ENCODE measurements around the gene FBXO5.
A peak's percentile ranks its signal among the peaks of the same experiment; 100 is the strongest.

Gene FBXO5

GRCh38 chr6:152957796-152958195, 25.0 kb downstream of the FBXO5 start:
- no peak for DNase-seq (ENCODE audit: low read depth)

GRCh38 chr6:152954443-152954842, 28.4 kb downstream of the FBXO5 start:
- no peak overlapping the region for H3K4me3 ChIP-seq (ENCODE audit: low read depth, low read length)
- DNase-seq (ENCODE audit: low read depth): no peak

More at GRCh38 chr6:152957796-152958195, 25.0 kb downstream of the FBXO5 start:
- H3K4me3 ChIP-seq (ENCODE audit: low read depth, low read length): no peak overlapping the region

DNA sequence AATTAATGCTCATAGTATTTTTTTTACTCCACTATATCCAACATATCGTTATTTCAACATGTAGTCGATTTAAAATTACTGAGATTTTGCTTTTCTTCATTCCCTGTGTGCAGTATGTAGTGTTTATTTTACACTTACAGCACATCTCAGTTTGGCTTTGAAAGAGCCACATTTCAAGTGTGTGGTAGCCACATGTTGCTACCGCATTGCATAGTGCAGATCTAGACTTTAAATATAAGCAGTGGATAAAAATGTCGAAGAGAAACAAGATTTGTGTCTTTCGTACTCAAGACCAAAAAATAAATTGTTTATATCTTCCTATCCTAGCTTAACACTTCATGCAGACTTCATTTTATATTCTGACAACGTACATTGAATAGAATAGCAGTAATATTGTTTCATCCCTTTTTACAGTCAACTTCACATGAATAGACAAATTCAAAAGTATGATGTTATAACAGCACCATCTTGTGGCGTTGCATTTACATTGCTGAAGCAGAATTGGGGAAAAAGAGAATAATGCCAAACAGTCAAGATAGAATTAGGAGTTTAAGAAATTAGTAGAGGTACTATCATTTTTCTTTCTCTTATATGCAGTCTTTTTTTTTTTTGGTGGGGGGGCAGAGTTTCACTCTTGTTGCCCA, 29.9 kb downstream of the FBXO5 start:
- DNase-seq (ENCODE audit: low read depth): no peak
- H3K4me3 ChIP-seq (ENCODE audit: low read depth, low read length): no peak overlapping the region

DNA sequence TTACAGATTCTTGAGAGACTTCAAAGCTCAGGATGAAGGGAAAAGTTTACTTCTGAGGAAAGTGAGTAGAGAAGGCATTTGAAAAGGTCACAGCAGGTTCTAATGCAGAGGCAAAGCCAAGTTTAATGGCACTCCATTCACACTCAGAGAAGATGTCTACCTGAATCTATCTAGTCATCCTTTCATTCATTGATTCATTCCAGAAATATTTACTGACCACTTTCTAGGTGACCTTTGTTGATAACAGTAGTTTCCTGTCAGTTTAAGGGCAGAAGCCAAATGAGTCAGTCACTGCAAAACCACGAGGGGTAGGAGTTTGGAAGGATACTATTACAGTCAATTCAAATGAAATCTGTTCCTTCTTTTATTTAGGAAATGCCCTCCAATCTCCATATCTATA, 30.8 kb downstream of the FBXO5 start:
- DNase-seq (ENCODE audit: low read depth): no peak

DNA sequence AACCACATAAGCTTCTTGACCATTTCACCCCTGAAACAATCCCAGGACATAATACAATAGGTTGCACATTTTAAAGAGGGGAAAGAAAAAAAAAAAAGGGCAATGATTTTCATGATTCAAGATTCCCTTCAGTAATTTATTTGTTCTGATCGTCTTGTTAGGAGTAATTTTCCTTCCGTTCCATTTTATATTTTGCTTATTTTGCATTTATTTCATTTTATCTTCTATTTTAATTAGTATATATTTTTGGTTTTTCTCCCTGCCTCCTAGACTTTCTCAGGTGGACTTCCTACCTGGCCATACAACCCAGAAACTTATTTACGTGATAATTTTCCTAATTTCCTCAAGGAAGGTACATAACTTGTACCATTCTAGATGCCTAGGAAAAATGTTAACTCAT, 32.6 kb downstream of the FBXO5 start:
- DNase-seq (ENCODE audit: low read depth): no peak
- H3K4me3 ChIP-seq (ENCODE audit: low read depth, low read length): no peak overlapping the region

More for the DNA sequence above, 30.8 kb downstream of the FBXO5 start:
- H3K4me3 ChIP-seq (ENCODE audit: low read depth, low read length): no peak overlapping the region

DNA sequence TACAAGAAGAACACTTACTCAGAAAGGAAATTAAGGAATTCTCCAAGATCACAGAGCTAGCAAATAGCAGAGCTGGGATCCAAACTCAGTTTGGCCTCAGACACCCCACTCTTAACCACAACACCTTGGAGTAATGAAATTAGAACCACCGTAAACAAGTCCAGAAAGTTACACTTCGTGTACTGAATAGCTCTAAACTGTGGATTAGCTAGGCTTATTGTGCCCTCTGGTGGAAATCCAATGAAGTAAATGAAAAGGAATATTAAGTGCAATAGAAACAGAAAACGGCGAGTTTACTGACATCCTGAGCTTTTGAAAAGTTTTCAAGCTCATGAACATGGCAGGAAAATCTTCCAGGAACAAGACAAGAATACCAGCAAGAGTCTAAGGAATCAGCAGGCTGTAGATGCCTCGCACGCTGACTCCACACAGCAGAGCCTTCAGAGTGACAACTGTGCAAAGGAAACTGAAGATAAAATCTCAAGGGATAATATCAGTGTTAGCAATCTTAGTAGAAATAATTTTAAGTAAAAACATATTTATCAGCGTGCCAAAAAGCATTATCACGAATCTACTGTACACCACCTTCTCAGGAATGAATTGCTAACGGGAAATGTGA, 34.6 kb downstream of the FBXO5 start:
- peak; percentile 13 for DNase-seq (ENCODE audit: low read depth)
- no peak overlapping the region for H3K4me3 ChIP-seq (ENCODE audit: low read depth, low read length)

DNA sequence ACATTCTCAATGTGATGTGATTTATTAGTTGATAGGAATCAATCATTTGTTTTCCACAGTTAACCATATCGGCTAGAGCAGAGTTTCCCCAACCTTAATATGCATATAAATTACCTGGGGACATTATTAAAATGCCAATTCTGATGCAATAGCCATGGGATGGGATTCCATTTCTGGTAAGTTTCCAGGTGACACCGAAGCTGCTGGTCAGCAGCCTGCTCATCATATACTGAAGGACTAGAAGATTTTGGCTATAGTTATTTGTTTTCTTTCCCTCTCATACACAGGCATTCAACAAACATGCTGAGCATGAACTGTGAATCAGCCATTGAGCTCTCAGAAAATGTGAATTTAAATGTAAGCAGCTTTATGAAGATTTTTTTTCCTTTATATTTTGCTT, 35.8 kb downstream of the FBXO5 start:
- DNase-seq (ENCODE audit: low read depth): no peak

GRCh38 chr6:152946484-152946883, 36.4 kb downstream of the FBXO5 start:
- no peak overlapping the region for H3K4me3 ChIP-seq (ENCODE audit: low read depth, low read length)
- no peak for DNase-seq (ENCODE audit: low read depth)

More for the DNA sequence above, 35.8 kb downstream of the FBXO5 start:
- no peak overlapping the region for H3K4me3 ChIP-seq (ENCODE audit: low read depth, low read length)

DNA sequence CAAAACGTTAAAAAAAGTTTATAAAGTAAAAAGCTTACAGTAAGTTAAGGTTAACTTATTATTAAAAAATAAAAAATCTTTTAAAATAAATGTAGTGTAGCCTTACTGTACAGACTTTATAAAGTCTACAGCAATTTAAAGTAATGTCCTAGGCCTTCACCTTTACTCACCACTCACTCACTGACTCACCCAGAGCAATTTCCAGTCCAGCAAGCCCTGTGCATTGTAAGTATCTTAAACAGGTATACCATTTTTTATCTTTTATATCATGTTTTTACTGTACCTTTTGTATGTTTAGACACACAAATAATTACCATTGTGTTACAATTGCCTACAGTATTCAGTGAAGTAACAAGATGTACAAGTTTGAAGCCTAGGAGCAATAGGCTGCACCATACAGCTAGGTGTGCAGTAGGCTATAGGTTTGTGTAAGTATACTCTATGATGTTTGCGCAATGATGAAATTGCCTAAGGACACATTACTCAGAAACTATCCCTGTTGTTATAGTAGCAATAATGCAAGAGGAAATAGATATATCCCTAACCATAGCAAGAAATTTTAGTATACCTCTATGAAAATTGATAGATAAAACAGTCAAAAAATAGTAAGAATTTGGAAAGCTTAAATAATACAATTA, 39.5 kb downstream of the FBXO5 start:
- DNase-seq (ENCODE audit: low read depth): no peak
- no peak overlapping the region for H3K4me3 ChIP-seq (ENCODE audit: low read depth, low read length)

DNA sequence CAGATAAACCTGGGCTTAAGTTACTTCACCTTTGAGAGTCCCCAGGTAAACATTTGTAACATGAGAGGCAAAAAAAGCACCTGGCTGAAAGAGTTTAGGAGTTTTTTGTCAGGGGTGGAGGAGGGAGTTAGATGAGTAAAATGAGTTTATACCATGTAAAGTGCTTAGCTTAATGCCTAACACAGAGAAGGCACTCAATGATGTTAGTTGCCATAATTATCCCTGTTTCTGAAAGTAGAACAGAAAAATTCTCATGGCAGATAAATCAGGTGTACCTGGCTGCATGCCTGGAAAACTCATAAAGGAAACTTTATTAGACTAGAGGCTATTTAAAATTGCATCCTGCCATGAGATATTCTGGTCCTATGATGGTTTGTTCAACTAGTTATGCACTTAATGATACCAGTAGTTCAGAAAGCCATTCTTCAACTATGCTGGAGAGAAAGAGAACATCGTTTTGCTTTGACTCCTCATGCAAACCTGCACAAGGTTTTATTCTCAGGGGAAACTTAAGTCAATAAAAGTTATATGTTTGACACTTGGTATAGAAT, 40.4 kb downstream of the FBXO5 start:
- no peak for DNase-seq (ENCODE audit: low read depth)
- H3K4me3 ChIP-seq (ENCODE audit: low read depth, low read length): no peak overlapping the region

DNA sequence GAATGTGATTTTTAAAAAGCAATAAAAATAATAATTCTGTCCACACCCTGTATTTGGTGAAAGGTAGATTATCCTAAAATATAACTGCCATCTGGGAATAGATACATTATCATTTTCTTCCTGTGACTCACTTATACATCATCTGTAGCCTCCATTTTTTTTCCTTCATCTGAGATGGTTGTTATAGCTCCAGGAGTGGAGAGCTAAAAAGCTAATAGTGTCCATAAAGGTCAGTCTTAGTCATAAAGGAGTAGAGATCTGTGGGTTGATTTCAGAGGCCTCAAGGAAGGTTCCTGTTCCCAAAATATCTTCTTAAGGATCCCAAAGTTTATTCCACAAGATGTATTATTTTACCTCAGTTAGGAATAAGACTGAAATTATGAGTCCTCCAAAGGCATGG, 41.1 kb downstream of the FBXO5 start:
- no peak overlapping the region for H3K4me3 ChIP-seq (ENCODE audit: low read depth, low read length)
- DNase-seq (ENCODE audit: low read depth): no peak

- no peak for DNase-seq (ENCODE audit: low read depth)
Measured at GRCh38 chr6:152932865-152933264, 50.0 kb downstream of the FBXO5 start.

DNA sequence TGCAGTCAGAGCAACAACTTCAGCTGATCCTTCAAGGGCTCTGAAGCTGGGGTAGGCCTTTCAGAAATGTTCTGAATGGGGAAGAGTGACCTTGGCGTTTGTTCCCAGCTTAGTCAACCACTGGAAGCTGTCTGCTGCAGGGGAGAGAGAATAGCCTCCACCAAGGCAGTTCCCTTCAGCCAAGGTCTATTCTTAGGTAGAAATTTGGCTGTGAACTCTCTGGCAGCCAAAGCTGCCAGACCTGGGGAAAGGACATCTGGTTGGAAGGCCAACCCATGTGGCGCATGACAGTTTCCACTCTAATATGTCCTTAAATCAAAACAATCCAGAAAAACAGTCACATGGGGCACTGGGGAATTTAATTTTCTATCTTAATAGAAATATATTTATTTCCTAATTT, 60.1 kb downstream of the FBXO5 start:
- no peak for DNase-seq (ENCODE audit: low read depth)
- no peak overlapping the region for H3K4me3 ChIP-seq (ENCODE audit: low read depth, low read length)

More at GRCh38 chr6:152932865-152933264, 50.0 kb downstream of the FBXO5 start:
- H3K4me3 ChIP-seq (ENCODE audit: low read depth, low read length): no peak overlapping the region
